Calu3 (cell line): Measurements from ENCODE around the gene BABAM1. TPM values are rescaled to one million over a fixed set of nuclear protein-coding genes. Genes with fewer than 3 reads are reported as not detected.

Experiments
- BruUV-seq: library from RNA; stranded (reverse); fragments of 400-500 nt; replicated peaks from 2 replicates; lab custom pipeline; 2021; lab: Mats Ljungman, UMichigan
- CTCF ChIA-PET: fragments of 300-600 bp; sonication (Branson Sonifier 250); formaldehyde crosslinking; loops from one replicate; lab custom pipeline; 2022; ENCODE audit warnings: antibody characterized with exemption; lab: Charles Lee
- DNase-seq: peaks from one replicate; pipeline ENCODE4 v3.0.0; 2022
- H3K27ac Mint-ChIP-seq: one replicate; pipeline ENCODE4 v1.8.0; 2022; ENCODE audit warnings: mixed read lengths; ENCODE audit not compliant: unreplicated experiment
- H3K27me3 Mint-ChIP-seq: one replicate; pipeline ENCODE4 v1.8.0; 2022; ENCODE audit warnings: mixed read lengths; ENCODE audit not compliant: unreplicated experiment
- H3K36me3 Mint-ChIP-seq: one replicate; pipeline ENCODE4 v1.8.0; 2022; ENCODE audit warnings: mild to moderate bottlenecking, moderate library complexity, mixed read lengths; ENCODE audit not compliant: insufficient read depth, unreplicated experiment
- H3K4me1 Mint-ChIP-seq: one replicate; pipeline ENCODE4 v1.8.0; 2022; ENCODE audit warnings: mild to moderate bottlenecking, low read depth, mixed read lengths; ENCODE audit not compliant: unreplicated experiment
- H3K4me3 Mint-ChIP-seq: one replicate; pipeline ENCODE4 v1.8.0; 2022; ENCODE audit warnings: mild to moderate bottlenecking, low read depth, moderate library complexity, mixed read lengths; ENCODE audit not compliant: unreplicated experiment
- H3K9me3 Mint-ChIP-seq: one replicate; pipeline ENCODE4 v1.8.0; 2022; ENCODE audit warnings: low read depth, mixed read lengths; ENCODE audit not compliant: unreplicated experiment
- CTCF ChIP-seq: fragments of 200-600 bp; IDR thresholded peaks from one replicate; pipeline ENCODE4 v1.8.0; 2022; ENCODE audit warnings: antibody characterized with exemption; ENCODE audit not compliant: unreplicated experiment
- intact Hi-C: fragments of 100-400 bp; cut with micrococcal nuclease; formaldehyde crosslinking; loops from one replicate; pipeline ENCODE4 v1.10.0; 2022; ENCODE audit not compliant: unreplicated experiment
- total RNA-seq: library from RNA; stranded (reverse); gene quantifications from 2 replicates; pipeline ENCODE4 v1.2.3, GENCODE V29; 2022

BABAM1 gene
- total RNA-seq, 1 experiment from 2014 or later = 75.2 TPM

- peak; percentile 79 for TF ChIP-seq CTCF
- CTCF ChIA-PET = interaction anchor here (0.6 to 1.4 kb wide), 3 partner anchors 12 to 177 kb away, joined by 3 to 4 read pairs (median 3); no protein-coding TSS in a partner anchor
- H3K27ac Mint-ChIP-seq = no peak overlapping the region
- BruUV-seq = no TSS peak
- H3K4me1 Mint-ChIP-seq = peaks cover 15% of the 10 kb centered on the region
- no peaks in the 10 kb centered on the region for H3K36me3 Mint-ChIP-seq
- H3K4me3 Mint-ChIP-seq = no peak overlapping the region
- peak; percentile 86 for DNase-seq
- H3K9me3 Mint-ChIP-seq = no peaks in the 10 kb centered on the region
- intact Hi-C loops = no loop called here
- no peaks in the 10 kb centered on the region for H3K27me3 Mint-ChIP-seq
Measured at GRCh38 chr19:17260842-17261325, 6.4 kb upstream of the BABAM1 start.

GRCh38 chr19:17262557-17262956, 4.7 kb upstream of the BABAM1 start:
- Mint-ChIP-seq H3K9me3 (no peaks in the 10 kb centered on the region), H3K4me3 (no peak overlapping the region), H3K27ac (no peak overlapping the region), H3K4me1 (peaks cover 24% of the 10 kb centered on the region), H3K27me3 (no peaks in the 10 kb centered on the region), H3K36me3 (peaks cover 10% of the 10 kb centered on the region)
- intact Hi-C loops = no loop called here
- CTCF ChIA-PET = no interaction called here
- BruUV-seq = no TSS peak
- no peak for DNase-seq
- no peak for TF ChIP-seq CTCF

GRCh38 chr19:17263712-17264640, 3.3 kb upstream of the BABAM1 start:
- H3K27ac Mint-ChIP-seq = no peak overlapping the region
- H3K27me3 Mint-ChIP-seq = no peaks in the 10 kb centered on the region
- DNase-seq = no peak
- H3K36me3 Mint-ChIP-seq = peaks cover 24% of the 10 kb centered on the region
- no TSS peak for BruUV-seq
- H3K4me1 Mint-ChIP-seq = peaks cover 24% of the 10 kb centered on the region
- CTCF ChIA-PET = no interaction called here
- H3K9me3 Mint-ChIP-seq = no peaks in the 10 kb centered on the region
- no peak overlapping the region for H3K4me3 Mint-ChIP-seq
- intact Hi-C loops = no loop called here
- no peak for TF ChIP-seq CTCF

GRCh38 chr19:17264641-17264979, 2.6 kb upstream of the BABAM1 start, which contains the start of gene USHBP1:
USHBP1 (minus strand) TSS chr19:17264745; CDS start chr19:17264299, 446 bp downstream.
- peaks cover 24% of the 10 kb centered on the region for H3K36me3 Mint-ChIP-seq
- DNase-seq = no peak
- no peak for TF ChIP-seq CTCF
- no peak within 1 kb of the TSS for H3K27ac Mint-ChIP-seq
- H3K4me3 Mint-ChIP-seq = no peak within 1 kb of the TSS
- H3K9me3 Mint-ChIP-seq = no peaks in the 10 kb centered on the region
- BruUV-seq = no TSS peak
- CTCF ChIA-PET = interaction anchor here (0.7 kb wide), 1 partner anchor 16 kb away, joined by 3 read pairs; no protein-coding TSS in a partner anchor
- peaks cover 24% of the 10 kb centered on the region for H3K4me1 Mint-ChIP-seq
- intact Hi-C loops = no loop called here
- H3K27me3 Mint-ChIP-seq = no peaks in the 10 kb centered on the region
